Lower lobe of right lung (tissue), 2 donors: ENCODE results near the gene LGR6. TPM values are rescaled to one million over a fixed set of nuclear protein-coding genes. Genes with fewer than 3 reads are reported as not detected.

ENCODE experiments used
- ATAC-seq, 2 donors: fragments of 200-7000 bp; cut with Tn5 transposase; one replicate each; pipeline ENCODE4 v1.9.1; 2020 to 2022; ENCODE audit warnings: mild to moderate bottlenecking in 2 of 2, moderate library complexity in 2 of 2
- DNase-seq: peaks from one replicate; pipeline ENCODE4 v3.0.0-alpha.2; 2020
- H3K27ac ChIP-seq: fragments of 200-600 bp; one replicate; pipeline ENCODE4 v1.8.0; 2022
- H3K27me3 ChIP-seq: fragments of 200-600 bp; one replicate; pipeline ENCODE4 v1.8.0; 2022; ENCODE audit warnings: low read depth
- H3K36me3 ChIP-seq: fragments of 200-600 bp; one replicate; pipeline ENCODE4 v1.8.0; 2022; ENCODE audit warnings: mild to moderate bottlenecking
- H3K4me1 ChIP-seq: fragments of 200-600 bp; one replicate; pipeline ENCODE4 v1.8.0; 2022
- H3K4me3 ChIP-seq: fragments of 200-600 bp; one replicate; pipeline ENCODE4 v1.8.0; 2022; ENCODE audit warnings: mild to moderate bottlenecking
- H3K9me3 ChIP-seq: fragments of 200-600 bp; one replicate; pipeline ENCODE4 v1.8.0; 2022
- intact Hi-C: fragments of 100-400 bp; cut with DNase I; formaldehyde crosslinking; loops from one replicate; pipeline ENCODE4 v1.11.0; 2022
- total RNA-seq: library from RNA; stranded (reverse); fragmentation: NEBNext Ultra II Directional; extraction: Animal tissue kit (Norgen Biotek cat#: 25700); gene quantifications from one replicate; pipeline ENCODE4 v1.2.1, GENCODE V29; 2021
- TF ChIP-seq, protein P1 (sequence below): fragments of 200-600 bp; IDR thresholded peaks from one replicate; pipeline ENCODE4 v1.8.0; 2022; ENCODE audit warnings: antibody characterized with exemption, mild to moderate bottlenecking
- donor health status: DM: no; HTN: yes; CAD: no; lungs with severe emphysema.

The LGR6 gene
- total RNA-seq, 1 donor from 2014 or later, result 1.7 TPM

GRCh38 chr1:202146993-202147392, 46.6 kb upstream of the LGR6 start:
- TF ChIP-seq, protein P1, sequence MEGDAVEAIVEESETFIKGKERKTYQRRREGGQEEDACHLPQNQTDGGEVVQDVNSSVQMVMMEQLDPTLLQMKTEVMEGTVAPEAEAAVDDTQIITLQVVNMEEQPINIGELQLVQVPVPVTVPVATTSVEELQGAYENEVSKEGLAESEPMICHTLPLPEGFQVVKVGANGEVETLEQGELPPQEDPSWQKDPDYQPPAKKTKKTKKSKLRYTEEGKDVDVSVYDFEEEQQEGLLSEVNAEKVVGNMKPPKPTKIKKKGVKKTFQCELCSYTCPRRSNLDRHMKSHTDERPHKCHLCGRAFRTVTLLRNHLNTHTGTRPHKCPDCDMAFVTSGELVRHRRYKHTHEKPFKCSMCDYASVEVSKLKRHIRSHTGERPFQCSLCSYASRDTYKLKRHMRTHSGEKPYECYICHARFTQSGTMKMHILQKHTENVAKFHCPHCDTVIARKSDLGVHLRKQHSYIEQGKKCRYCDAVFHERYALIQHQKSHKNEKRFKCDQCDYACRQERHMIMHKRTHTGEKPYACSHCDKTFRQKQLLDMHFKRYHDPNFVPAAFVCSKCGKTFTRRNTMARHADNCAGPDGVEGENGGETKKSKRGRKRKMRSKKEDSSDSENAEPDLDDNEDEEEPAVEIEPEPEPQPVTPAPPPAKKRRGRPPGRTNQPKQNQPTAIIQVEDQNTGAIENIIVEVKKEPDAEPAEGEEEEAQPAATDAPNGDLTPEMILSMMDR, result no peak
- ATAC-seq, result no peak
- no peaks in the 10 kb centered on the region for H3K27me3 ChIP-seq
- peaks cover 22% of the 10 kb centered on the region for H3K4me1 ChIP-seq
- H3K27ac ChIP-seq, result no peak overlapping the region
- intact Hi-C loops, result no loop called here
- no peak for DNase-seq
- no peaks in the 10 kb centered on the region for H3K36me3 ChIP-seq
- no peak overlapping the region for H3K4me3 ChIP-seq
- H3K9me3 ChIP-seq, result no peaks in the 10 kb centered on the region

DNA sequence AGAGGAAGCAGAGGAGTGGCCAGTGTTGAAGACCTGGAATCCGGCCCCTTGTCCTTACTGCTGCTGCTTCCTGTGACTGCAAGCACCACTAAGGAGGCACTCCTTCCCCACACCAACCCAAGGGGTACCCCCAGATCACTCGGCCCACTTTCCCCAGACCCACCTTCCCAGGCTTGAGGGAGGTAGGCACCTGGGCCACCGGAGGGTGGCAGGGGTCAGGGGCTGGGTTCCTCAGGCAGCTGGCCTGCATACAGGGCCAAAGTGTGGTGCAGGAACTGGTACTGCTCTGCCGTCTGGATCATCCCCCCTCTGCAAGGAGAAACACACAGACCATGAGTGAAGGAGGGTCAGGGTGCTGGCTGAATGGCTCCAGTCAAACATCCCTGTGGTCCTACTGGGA, 45.2 kb upstream of the LGR6 start:
- TF ChIP-seq, protein P1, result no peak
- Histone ChIP-seq H3K36me3 (no peaks in the 10 kb centered on the region), H3K4me1 (peaks cover 9% of the 10 kb centered on the region), H3K27me3 (no peaks in the 10 kb centered on the region), H3K27ac (no peak overlapping the region), H3K9me3 (no peaks in the 10 kb centered on the region), H3K4me3 (no peak overlapping the region)
- no peak for DNase-seq
- ATAC-seq, result no peak
- intact Hi-C loops, result no loop called here

GRCh38 chr1:202149566-202149965, 44.0 kb upstream of the LGR6 start:
- Histone ChIP-seq H3K9me3 (no peaks in the 10 kb centered on the region), H3K4me3 (no peak overlapping the region), H3K36me3 (no peaks in the 10 kb centered on the region), H3K27ac (no peak overlapping the region), H3K4me1 (peaks cover 12% of the 10 kb centered on the region), H3K27me3 (no peaks in the 10 kb centered on the region)
- DNase-seq, result no peak
- intact Hi-C loops, result no loop called here
- TF ChIP-seq, protein P1, result no peak
- ATAC-seq, result no peak

- ATAC-seq, result no peak
- H3K9me3 ChIP-seq, result no peaks in the 10 kb centered on the region
- no peaks in the 10 kb centered on the region for H3K27me3 ChIP-seq
- intact Hi-C loops, result no loop called here
- H3K4me3 ChIP-seq, result no peak overlapping the region
- H3K27ac ChIP-seq, result no peak overlapping the region
- DNase-seq, result no peak
- H3K36me3 ChIP-seq, result no peaks in the 10 kb centered on the region
- TF ChIP-seq, protein P1, result no peak
- peaks cover 16% of the 10 kb centered on the region for H3K4me1 ChIP-seq
Observed at GRCh38 chr1:202150187-202150586, 43.4 kb upstream of the LGR6 start.

GRCh38 chr1:202150602-202151001, 43.0 kb upstream of the LGR6 start:
- H3K27me3 ChIP-seq, result no peaks in the 10 kb centered on the region
- TF ChIP-seq, protein P1, result no peak
- no peaks in the 10 kb centered on the region for H3K36me3 ChIP-seq
- no peaks in the 10 kb centered on the region for H3K9me3 ChIP-seq
- no peak for ATAC-seq
- no peak overlapping the region for H3K4me3 ChIP-seq
- peaks cover 15% of the 10 kb centered on the region for H3K4me1 ChIP-seq
- intact Hi-C loops, result no loop called here
- no peak for DNase-seq
- H3K27ac ChIP-seq, result no peak overlapping the region

- Histone ChIP-seq H3K4me1 (peaks cover 13% of the 10 kb centered on the region), H3K36me3 (no peaks in the 10 kb centered on the region), H3K4me3 (no peak overlapping the region), H3K27ac (no peak overlapping the region), H3K9me3 (no peaks in the 10 kb centered on the region), H3K27me3 (no peaks in the 10 kb centered on the region)
- DNase-seq (no peak), ATAC-seq (no peak)
- intact Hi-C loops, result no loop called here
- TF ChIP-seq, protein P1, result no peak
Observed at GRCh38 chr1:202151045-202151444, 42.6 kb upstream of the LGR6 start.
